ENCODE data around the gene ZNF136. TPM values are rescaled to one million over a fixed set of nuclear protein-coding genes. Genes with fewer than 3 reads are reported as not detected.

Gene ZNF136
- total and polyA plus RNA-seq, 2 experiments from 2014 or later: 5.6 to 6.7 TPM

- H3K27ac Mint-ChIP-seq: peak within 1 kb of the TSS; percentile 98
- peaks cover 33% of the 10 kb centered on the region for H3K36me3 Mint-ChIP-seq (ENCODE audit: low read depth)
- peak within 1 kb of the TSS; percentile 77 for H3K4me3 Mint-ChIP-seq
- Histone ChIP-seq H3K4me3 (peak within 1 kb of the TSS; percentile 99), H4K20me1 (replicated peaks; ENCODE audit: insufficient read depth) (peaks cover 16% of the 10 kb centered on the region), H3K9me2 (ENCODE audit: insufficient read depth) (no peaks in the 10 kb centered on the region; the same call in 1 of the 2 replicates), H3K36me3 (ENCODE audit: insufficient read depth) (no peaks in the 10 kb centered on the region), H3F3A (replicated peaks; ENCODE audit: low read depth) (no peaks in the 10 kb centered on the region), H3K4me2 (peak within 1 kb of the TSS; percentile 82), H3K79me2 (replicated peaks; ENCODE audit: insufficient read depth) (peaks cover 47% of the 10 kb centered on the region), H3K27me3 (ENCODE audit: insufficient read depth) (no peaks in the 10 kb centered on the region), H3K27ac (ENCODE audit: low read depth) (peak within 1 kb of the TSS; percentile 98), H3K4me1 (ENCODE audit: insufficient read depth) (peaks cover 16% of the 10 kb centered on the region), H2AFZ (peak within 1 kb of the TSS; percentile 93)
- H3K9me3 Mint-ChIP-seq: peaks cover 3% of the 10 kb centered on the region; the same call in 1 of the 3 replicates
- H3K4me1 Mint-ChIP-seq: peaks cover 10% of the 10 kb centered on the region
- ATAC-seq (peak; percentile 97), DNase-seq (ENCODE audit: low spot score) (peak; percentile 99)
- peaks cover 8% of the 10 kb centered on the region for H3K27me3 Mint-ChIP-seq (ENCODE audit: insufficient read depth, low read depth, poor library complexity)
- no peak for TF ChIP-seq CTCF (conservative IDR thresholded peaks at IDR 0.05; ENCODE audit: low read depth in 2 of 2)
- no peak; the same call in none of the 2 replicates for TF ChIP-seq ETS1 (IDR thresholded peaks at IDR 0.05)
- TF ChIP-seq POLR2AphosphoS5 (IDR thresholded peaks at IDR 0.05; ENCODE audit: low read depth): peak; percentile 97
- no peak for TF ChIP-seq JUNB (IDR thresholded peaks at IDR 0.05; ENCODE audit: unreplicated experiment)
- TF ChIP-seq ZNF331 (CRISPR knock-in tag; IDR thresholded peaks at IDR 0.05; ENCODE audit: low read depth): no peak
- TF ChIP-seq CREB1 (CRISPR knock-in tag; IDR thresholded peaks at IDR 0.05; ENCODE audit: low read depth): no peak
- peak; percentile 14 for TF ChIP-seq REST (IDR thresholded peaks at IDR 0.05; ENCODE audit: unreplicated experiment)
- TF ChIP-seq NANOG (IDR thresholded peaks at IDR 0.05; ENCODE audit: borderline replicate concordance): no peak
- no peak for TF ChIP-seq STAT1 (IDR thresholded peaks at IDR 0.05; ENCODE audit: unreplicated experiment)
- no peak for TF ChIP-seq EZH2 (IDR thresholded peaks at IDR 0.05; ENCODE audit: low read depth, unreplicated experiment)
Measured at GRCh38 chr19:12156223-12157058, 6.5 kb upstream of the ZNF136 start, which contains the start of gene ZNF625. Gene ZNF625 (minus strand): TSS chr19:12156734. CDS start chr19:12156558, 176 bp downstream.

All from GM23338 (cell line).